Lower leg skin (tissue), 4 donors: ENCODE results near the gene ELOA. TPM values are rescaled to one million over a fixed set of nuclear protein-coding genes. Genes with fewer than 3 reads are reported as not detected.
"Not testable (repeated sequence)": the region's sequence is repeated elsewhere in the genome, so short reads cannot be mapped to it uniquely, and the experiment has no call there.

Source experiments
- DNase-seq, 2 donors: peaks; one replicate each; pipeline ENCODE4 v3.0.0-alpha.2; 2019; ENCODE audit warnings: low spot score in 2 of 2
- H3K4me3 ChIP-seq: fragments of 200-600 bp; sonication (generic); 2 replicates; pipeline ENCODE4 v1.5.1; 2017; ENCODE audit warnings: mild to moderate bottlenecking, low read depth; ENCODE audit not compliant: poor library complexity, severe bottlenecking
- POLR2A ChIP-seq, 2 donors: fragments of 450-650 bp; IDR thresholded peaks; one replicate each; pipeline ENCODE4 v1.6.1; 2016 to 2017; ENCODE audit warnings: antibody characterized with exemption in 2 of 2, mild to moderate bottlenecking in 1 of 2, moderate library complexity in 1 of 2
- WGBS, 2 donors: methylation state at CpG; one replicate each; pipeline ENCODE4 v1.1.5; 2018; 5-methylcytosine and 5-hydroxymethylcytosine counted together
- intact Hi-C: fragments of 100-400 bp; cut with DNase I; formaldehyde crosslinking; loops from one replicate; pipeline ENCODE4 v1.15.0; 2023; ENCODE audit warnings: low total_unique reads
- total RNA-seq, 4 donors: library from RNA; depleted of rRNA; stranded (reverse); fragments of >200 nt; gene quantifications; one replicate each; pipeline ENCODE4 v1.1.0, GENCODE V29; 2016
- TF ChIP-seq, protein P1 (sequence below), 3 donors: fragments of 450-650 bp; IDR thresholded peaks; one replicate each; pipeline ENCODE4 v1.5.1; 2016; ENCODE audit warnings: antibody characterized with exemption in 3 of 3, mild to moderate bottlenecking in 3 of 3, moderate library complexity in 2 of 3

Gene ELOA
- total RNA-seq, 4 donors from 2014 or later: 33.6 to 40.4 (median 39.9) TPM

DNA sequence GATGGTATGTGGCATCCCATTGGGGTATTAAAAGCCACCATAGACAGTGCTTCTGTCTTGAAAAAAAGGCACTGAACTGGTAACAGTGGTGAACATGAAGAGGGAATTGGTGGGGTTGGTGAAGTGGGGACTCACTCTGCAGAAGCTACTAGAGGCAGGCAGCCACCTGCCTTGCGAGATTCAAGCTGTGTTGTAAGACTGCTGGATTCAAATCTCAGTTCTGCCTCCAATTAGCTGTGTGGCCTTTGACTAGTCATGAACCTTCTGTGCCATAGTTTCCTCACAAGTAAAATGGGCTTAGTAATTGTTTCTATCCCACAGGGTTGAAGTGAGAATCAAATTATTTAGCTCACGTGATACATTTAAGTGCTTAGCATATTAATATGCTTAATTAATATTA lies 16.6 kb upstream of the ELOA start:
- TF ChIP-seq POLR2A (IDR thresholded peaks at IDR 0.05): no peak
- TF ChIP-seq, protein P1, sequence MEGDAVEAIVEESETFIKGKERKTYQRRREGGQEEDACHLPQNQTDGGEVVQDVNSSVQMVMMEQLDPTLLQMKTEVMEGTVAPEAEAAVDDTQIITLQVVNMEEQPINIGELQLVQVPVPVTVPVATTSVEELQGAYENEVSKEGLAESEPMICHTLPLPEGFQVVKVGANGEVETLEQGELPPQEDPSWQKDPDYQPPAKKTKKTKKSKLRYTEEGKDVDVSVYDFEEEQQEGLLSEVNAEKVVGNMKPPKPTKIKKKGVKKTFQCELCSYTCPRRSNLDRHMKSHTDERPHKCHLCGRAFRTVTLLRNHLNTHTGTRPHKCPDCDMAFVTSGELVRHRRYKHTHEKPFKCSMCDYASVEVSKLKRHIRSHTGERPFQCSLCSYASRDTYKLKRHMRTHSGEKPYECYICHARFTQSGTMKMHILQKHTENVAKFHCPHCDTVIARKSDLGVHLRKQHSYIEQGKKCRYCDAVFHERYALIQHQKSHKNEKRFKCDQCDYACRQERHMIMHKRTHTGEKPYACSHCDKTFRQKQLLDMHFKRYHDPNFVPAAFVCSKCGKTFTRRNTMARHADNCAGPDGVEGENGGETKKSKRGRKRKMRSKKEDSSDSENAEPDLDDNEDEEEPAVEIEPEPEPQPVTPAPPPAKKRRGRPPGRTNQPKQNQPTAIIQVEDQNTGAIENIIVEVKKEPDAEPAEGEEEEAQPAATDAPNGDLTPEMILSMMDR (IDR thresholded peaks at IDR 0.05): no peak
- intact Hi-C loops: no loop called here
- 86 to 87% methylated on average over 2 of the region's 2 CpGs for whole genome bisulfite sequencing, 2 donors
- DNase-seq: peak in 1 of 2 donors; percentile 40
- H3K4me3 ChIP-seq: no peak overlapping the region

DNA sequence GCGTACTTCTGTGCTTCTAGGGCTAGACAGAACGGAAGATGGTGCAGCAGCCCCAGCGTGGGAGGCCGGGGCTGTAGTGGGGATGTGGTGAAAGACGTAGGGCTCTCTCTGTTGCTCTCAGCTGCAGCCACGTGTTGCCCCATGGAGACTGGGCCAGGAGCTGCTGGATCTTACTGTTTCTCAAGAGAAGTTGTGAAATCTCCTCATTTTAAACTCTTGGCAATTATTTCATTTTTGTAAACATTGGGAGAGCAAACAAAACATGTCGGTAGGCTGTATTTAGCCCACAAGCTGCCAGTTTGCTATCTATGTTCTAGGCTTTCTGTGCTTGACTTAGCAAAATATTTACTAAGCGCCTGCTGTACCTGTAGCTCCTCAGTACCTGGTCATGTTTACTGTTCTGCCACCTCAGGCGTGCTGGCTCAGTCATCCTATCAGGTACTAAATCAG lies 15.9 kb upstream of the ELOA start:
- WGBS, 2 donors: 73 to 82% methylated on average over 9 of the region's 9 CpGs
- DNase-seq: peak; percentile 47 to 91
- H3K4me3 ChIP-seq: no peak overlapping the region
- intact Hi-C loops: no loop called here
- no peak for TF ChIP-seq POLR2A (IDR thresholded peaks at IDR 0.05)
- TF ChIP-seq, protein P1 (IDR thresholded peaks at IDR 0.05): no peak

DNA sequence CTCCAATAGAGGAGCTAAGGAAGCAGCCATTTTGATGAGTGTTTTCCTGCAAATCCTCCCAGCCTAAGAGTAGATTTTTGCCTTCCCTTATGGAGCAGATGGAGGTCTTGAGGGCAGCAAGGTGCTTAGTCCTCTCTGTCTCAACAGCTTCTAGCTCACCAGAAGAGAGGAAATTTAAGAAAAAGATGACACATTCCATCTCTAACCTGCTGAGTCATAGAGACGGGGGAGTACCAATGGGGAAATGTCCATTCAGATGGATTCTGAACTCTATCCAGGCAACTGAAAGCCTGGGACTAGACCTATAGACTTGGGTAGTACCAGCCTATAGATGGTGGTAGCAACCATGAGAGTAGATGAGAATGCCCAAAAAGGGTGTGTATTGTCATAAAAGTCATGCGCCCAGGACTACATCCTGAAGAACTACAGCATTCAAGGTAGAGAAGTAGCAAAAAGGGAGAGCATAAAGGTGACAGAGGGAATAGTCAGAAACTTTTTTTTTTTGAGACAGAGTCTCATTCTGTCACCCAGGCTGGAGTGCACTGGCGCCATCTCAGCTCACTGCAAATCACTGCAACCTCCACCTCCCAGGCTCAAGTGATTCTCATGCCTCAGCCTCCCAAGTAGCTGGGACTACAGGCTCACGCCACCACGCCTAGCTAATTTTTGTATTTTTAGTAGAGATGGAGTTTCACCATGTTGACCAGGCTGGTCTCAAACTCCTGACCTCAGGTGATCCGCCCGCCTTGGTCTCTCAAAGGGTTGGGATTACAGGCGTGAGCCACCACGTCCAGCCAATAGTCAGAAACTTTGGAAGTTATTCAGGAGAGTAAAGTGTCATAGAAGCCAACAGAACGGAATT lies 10.7 kb upstream of the ELOA start:
- no peak overlapping the region for H3K4me3 ChIP-seq
- peak in 1 of 2 donors; percentile 37 for DNase-seq
- WGBS, 2 donors: 95 to 96% methylated on average over 10 of the region's 10 CpGs
- intact Hi-C loops: no loop called here
- TF ChIP-seq, protein P1 (IDR thresholded peaks at IDR 0.05): no peak
- no peak for TF ChIP-seq POLR2A (IDR thresholded peaks at IDR 0.05)

DNA sequence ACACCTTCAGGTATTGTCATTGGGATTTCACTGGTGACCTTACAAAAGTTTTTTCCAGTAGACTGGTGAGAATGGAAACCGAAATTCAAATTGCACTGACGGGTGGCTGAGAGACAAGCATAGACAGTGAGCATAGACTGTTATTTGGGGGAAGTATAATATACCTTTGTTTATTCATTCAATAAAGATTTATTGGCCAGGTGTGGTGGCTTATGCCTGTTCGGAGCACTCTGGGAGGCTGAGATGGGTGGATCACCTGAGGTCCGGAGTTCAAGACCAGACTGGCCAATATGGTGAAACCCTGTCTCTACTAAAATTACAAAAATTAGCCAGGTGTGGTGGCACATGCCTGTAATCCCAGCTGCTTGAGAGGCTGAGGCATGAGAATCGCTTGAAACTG lies 10.0 kb upstream of the ELOA start:
- intact Hi-C loops: not testable (repeated sequence)
- 94 to 96% methylated on average over 5 of the region's 5 CpGs for WGBS, 2 donors

DNA sequence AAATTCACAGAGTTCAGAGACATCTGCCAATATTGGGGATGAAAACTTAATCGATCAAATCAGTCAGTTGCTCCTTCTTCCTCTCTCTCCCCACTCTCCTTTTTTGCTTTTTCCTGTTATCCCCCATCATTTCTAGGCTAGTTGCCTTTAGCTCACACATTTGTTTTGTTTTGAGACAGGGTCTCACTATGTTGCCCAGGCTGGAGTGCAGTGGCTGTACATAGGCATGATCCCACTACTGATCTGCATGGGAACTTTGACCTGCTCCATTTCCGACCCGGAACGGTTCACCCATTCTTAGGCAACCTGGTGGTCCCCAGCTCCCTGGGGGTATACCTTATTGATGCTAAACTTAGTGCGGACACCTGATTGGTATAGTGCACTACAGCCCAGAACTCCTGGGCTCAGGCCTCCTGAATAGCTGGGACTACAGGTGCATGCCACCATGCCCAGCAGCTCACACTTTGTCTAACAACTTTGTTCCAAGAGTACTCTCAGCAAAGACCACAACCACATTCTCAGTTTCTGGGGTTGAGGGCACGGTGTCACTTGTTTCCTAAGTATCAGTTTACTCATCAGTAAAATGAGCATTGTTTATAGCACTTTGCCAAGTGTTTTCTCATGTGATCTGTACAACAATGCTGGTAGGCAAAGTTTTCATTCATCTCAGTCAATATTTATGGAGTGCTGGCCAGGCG lies 6.7 kb upstream of the ELOA start:
- no peak for DNase-seq
- H3K4me3 ChIP-seq: no peak overlapping the region
- TF ChIP-seq, protein P1 (IDR thresholded peaks at IDR 0.05): no peak
- intact Hi-C loops: no loop called here
- 89 to 94% methylated on average over 7 of the region's 7 CpGs for WGBS, 2 donors

More for the DNA sequence above, 10.0 kb upstream of the ELOA start:
- DNase-seq, H3K4me3 ChIP-seq: not testable (repeated sequence)

DNA sequence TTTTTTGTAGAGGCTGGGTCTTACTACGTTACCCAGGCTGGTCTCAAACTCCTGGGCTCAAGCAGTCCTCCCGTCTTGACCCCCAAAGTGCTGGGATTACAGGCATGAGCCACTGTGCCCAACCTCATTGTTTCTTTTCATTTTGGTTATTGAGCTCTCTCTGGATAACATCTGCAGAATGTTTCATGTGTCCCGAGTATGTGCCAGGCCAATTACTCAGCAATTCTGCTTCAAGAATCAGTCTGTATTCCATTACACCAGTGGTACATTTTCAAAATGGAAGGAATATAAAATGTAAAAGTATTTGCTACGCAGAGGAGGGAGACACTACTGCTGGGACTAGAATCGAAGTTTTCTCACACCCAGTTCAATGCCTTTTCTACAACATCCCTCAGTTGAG lies 1.7 kb upstream of the ELOA start:
- 64 to 74% methylated on average over 5 of the region's 5 CpGs for WGBS, 2 donors
- intact Hi-C loops: no loop called here
- peak in 1 of 2 donors; percentile 18 for DNase-seq
- no peak for TF ChIP-seq POLR2A (IDR thresholded peaks at IDR 0.05)
- TF ChIP-seq, protein P1 (IDR thresholded peaks at IDR 0.05): no peak
- no peak overlapping the region for H3K4me3 ChIP-seq
